BE2C (cell line): Measurements from ENCODE around the gene ZDHHC17.

Experiments used
- DNase-seq: peaks from one replicate; pipeline ENCODE4 v3.0.0-alpha.2; 2020
- H3K27me3 ChIP-seq: fragments of 250-450 bp; sonication (Bioruptor Pico); 2 replicates; pipeline ENCODE4 v1.5.1; 2020; ENCODE audit warnings: mild to moderate bottlenecking
- H3K36me3 ChIP-seq: fragments of 250-450 bp; sonication (Bioruptor Pico); 2 replicates; pipeline ENCODE4 v1.5.1; 2020; ENCODE audit warnings: mild to moderate bottlenecking
- H3K4me1 ChIP-seq: fragments of 250-450 bp; sonication (Bioruptor Pico); 2 replicates; pipeline ENCODE4 v1.5.1; 2020
- H3K4me3 ChIP-seq: 2 replicates; pipeline ENCODE4 v1.5.1; 2011; ENCODE audit warnings: low read depth, low read length
- H3K9me3 ChIP-seq: fragments of 250-450 bp; sonication (Bioruptor Pico); 2 replicates; pipeline ENCODE4 v1.5.1; 2020
- TF ChIP-seq, protein P1 (sequence below): IDR thresholded peaks from 2 replicates; pipeline ENCODE4 v1.5.1; 2012; ENCODE audit warnings: mild to moderate bottlenecking, low read depth, low read length

Gene ZDHHC17

GRCh38 chr12:76863837-76864236 is 99.9 kb downstream of the ZDHHC17 start:
- Histone ChIP-seq H3K4me3 (no peak overlapping the region), H3K9me3 (no peaks in the 10 kb centered on the region), H3K4me1 (no peaks in the 10 kb centered on the region), H3K27me3 (no peaks in the 10 kb centered on the region), H3K36me3 (no peaks in the 10 kb centered on the region; the same call in 1 of the 2 replicates)
- DNase-seq, result no peak
- TF ChIP-seq, protein P1, sequence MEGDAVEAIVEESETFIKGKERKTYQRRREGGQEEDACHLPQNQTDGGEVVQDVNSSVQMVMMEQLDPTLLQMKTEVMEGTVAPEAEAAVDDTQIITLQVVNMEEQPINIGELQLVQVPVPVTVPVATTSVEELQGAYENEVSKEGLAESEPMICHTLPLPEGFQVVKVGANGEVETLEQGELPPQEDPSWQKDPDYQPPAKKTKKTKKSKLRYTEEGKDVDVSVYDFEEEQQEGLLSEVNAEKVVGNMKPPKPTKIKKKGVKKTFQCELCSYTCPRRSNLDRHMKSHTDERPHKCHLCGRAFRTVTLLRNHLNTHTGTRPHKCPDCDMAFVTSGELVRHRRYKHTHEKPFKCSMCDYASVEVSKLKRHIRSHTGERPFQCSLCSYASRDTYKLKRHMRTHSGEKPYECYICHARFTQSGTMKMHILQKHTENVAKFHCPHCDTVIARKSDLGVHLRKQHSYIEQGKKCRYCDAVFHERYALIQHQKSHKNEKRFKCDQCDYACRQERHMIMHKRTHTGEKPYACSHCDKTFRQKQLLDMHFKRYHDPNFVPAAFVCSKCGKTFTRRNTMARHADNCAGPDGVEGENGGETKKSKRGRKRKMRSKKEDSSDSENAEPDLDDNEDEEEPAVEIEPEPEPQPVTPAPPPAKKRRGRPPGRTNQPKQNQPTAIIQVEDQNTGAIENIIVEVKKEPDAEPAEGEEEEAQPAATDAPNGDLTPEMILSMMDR, result no peak

GRCh38 chr12:76864791-76865400 is 101.0 kb downstream of the ZDHHC17 start:
- Histone ChIP-seq H3K27me3 (no peaks in the 10 kb centered on the region), H3K4me1 (no peaks in the 10 kb centered on the region), H3K4me3 (no peak overlapping the region), H3K36me3 (no peaks in the 10 kb centered on the region), H3K9me3 (no peaks in the 10 kb centered on the region)
- no peak for DNase-seq
- TF ChIP-seq, protein P1, result no peak

GRCh38 chr12:76866151-76866567 is 102.2 kb downstream of the ZDHHC17 start:
- Histone ChIP-seq H3K9me3 (no peaks in the 10 kb centered on the region), H3K4me1 (no peaks in the 10 kb centered on the region), H3K27me3 (no peaks in the 10 kb centered on the region), H3K4me3 (no peak overlapping the region), H3K36me3 (no peaks in the 10 kb centered on the region)
- TF ChIP-seq, protein P1, result no peak
- DNase-seq, result no peak

DNA sequence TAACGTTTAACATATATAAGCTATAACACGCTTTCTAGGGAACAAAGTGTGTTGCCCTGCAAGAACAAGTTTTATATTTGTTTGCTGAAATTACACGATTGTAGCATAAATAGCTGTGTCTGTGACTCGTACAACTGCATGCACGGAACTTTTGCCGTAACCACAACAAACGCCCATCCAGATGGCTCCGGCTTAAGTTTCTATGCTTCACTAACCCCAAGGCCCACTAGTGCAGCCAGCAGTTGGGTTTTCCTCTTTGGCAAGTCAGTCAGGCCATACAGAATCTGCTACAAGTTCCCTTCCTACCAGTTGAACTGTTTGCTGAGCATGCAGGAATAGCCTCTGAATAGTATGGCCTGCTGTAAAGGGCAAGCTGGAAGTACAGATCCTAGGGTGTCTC is 102.8 kb downstream of the ZDHHC17 start:
- TF ChIP-seq, protein P1, result no peak
- H3K4me1 ChIP-seq, result no peaks in the 10 kb centered on the region
- no peaks in the 10 kb centered on the region for H3K36me3 ChIP-seq
- H3K4me3 ChIP-seq, result no peak overlapping the region
- peak; percentile 12 for DNase-seq
- no peaks in the 10 kb centered on the region for H3K9me3 ChIP-seq
- no peaks in the 10 kb centered on the region for H3K27me3 ChIP-seq

- TF ChIP-seq, protein P1, result no peak
- H3K4me3 ChIP-seq, result no peak overlapping the region
- DNase-seq, result no peak
- H3K36me3 ChIP-seq, result no peaks in the 10 kb centered on the region
- no peaks in the 10 kb centered on the region for H3K4me1 ChIP-seq
- no peaks in the 10 kb centered on the region for H3K9me3 ChIP-seq
- H3K27me3 ChIP-seq, result no peaks in the 10 kb centered on the region
Measured at GRCh38 chr12:76871082-76871481, 107.2 kb downstream of the ZDHHC17 start.

DNA sequence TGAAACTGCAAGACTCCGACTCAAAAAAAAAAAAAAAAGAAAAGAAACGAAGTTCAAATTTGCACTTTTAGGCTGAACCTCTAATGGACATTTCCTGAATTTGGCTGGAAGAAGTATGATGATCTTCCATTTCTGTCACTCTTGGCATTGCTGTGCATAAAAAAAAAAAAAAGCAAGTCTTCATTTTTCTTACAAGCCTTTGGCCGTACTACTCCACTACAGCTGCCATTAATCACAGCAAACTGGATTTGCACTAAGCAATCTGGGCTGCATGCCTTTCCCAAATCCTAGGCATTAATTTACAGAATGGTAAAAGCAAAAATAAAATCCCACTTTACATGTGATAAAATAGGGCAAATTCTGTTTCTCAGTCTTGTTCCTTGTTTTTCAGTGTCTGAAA is 107.8 kb downstream of the ZDHHC17 start:
- Histone ChIP-seq H3K4me1 (no peaks in the 10 kb centered on the region), H3K36me3 (no peaks in the 10 kb centered on the region), H3K4me3 (no peak overlapping the region), H3K27me3 (no peaks in the 10 kb centered on the region), H3K9me3 (no peaks in the 10 kb centered on the region)
- DNase-seq, result no peak
- TF ChIP-seq, protein P1, result no peak
